Chondrocyte (in vitro differentiated cells): ENCODE measurements around the gene AMFR. TPM values are rescaled to one million over a fixed set of nuclear protein-coding genes. Genes with fewer than 3 reads are reported as not detected.

ENCODE experiments used
- DNase-seq: peaks from one replicate; pipeline ENCODE4 v3.0.0; 2021; ENCODE audit warnings: mixed read lengths, low spot score
- H3K27ac Mint-ChIP-seq: one replicate; pipeline ENCODE4 v1.8.0; 2021; ENCODE audit warnings: mild to moderate bottlenecking, moderate library complexity, mixed read lengths; ENCODE audit not compliant: unreplicated experiment
- H3K27me3 Mint-ChIP-seq: 2 replicates; pipeline ENCODE4 v1.8.0; 2021; ENCODE audit warnings: low read depth, mixed read lengths
- H3K36me3 Mint-ChIP-seq: 2 replicates; pipeline ENCODE4 v1.8.0; 2021; ENCODE audit warnings: low read depth, mixed read lengths
- H3K4me1 Mint-ChIP-seq: 2 replicates; pipeline ENCODE4 v1.8.0; 2021; ENCODE audit warnings: low read depth, mild to moderate bottlenecking, mixed read lengths
- H3K4me3 Mint-ChIP-seq: one replicate; pipeline ENCODE4 v1.8.0; 2021; ENCODE audit warnings: mild to moderate bottlenecking, moderate library complexity, mixed read lengths; ENCODE audit not compliant: unreplicated experiment
- H3K9me3 Mint-ChIP-seq: 2 replicates; pipeline ENCODE4 v1.8.0; 2021; ENCODE audit warnings: low read depth, mixed read lengths
- CTCF ChIP-seq: fragments of 200-600 bp; sonication (generic); IDR thresholded peaks from 2 replicates; pipeline ENCODE4 v1.5.0; 2021; ENCODE audit warnings: antibody characterized with exemption, mild to moderate bottlenecking, moderate library complexity
- total RNA-seq: library from RNA; stranded (reverse); gene quantifications from 3 replicates; pipeline ENCODE4 v1.2.1, GENCODE V29; 2021

AMFR gene
- total RNA-seq, 1 donor from 2014 or later = 104 TPM

DNA sequence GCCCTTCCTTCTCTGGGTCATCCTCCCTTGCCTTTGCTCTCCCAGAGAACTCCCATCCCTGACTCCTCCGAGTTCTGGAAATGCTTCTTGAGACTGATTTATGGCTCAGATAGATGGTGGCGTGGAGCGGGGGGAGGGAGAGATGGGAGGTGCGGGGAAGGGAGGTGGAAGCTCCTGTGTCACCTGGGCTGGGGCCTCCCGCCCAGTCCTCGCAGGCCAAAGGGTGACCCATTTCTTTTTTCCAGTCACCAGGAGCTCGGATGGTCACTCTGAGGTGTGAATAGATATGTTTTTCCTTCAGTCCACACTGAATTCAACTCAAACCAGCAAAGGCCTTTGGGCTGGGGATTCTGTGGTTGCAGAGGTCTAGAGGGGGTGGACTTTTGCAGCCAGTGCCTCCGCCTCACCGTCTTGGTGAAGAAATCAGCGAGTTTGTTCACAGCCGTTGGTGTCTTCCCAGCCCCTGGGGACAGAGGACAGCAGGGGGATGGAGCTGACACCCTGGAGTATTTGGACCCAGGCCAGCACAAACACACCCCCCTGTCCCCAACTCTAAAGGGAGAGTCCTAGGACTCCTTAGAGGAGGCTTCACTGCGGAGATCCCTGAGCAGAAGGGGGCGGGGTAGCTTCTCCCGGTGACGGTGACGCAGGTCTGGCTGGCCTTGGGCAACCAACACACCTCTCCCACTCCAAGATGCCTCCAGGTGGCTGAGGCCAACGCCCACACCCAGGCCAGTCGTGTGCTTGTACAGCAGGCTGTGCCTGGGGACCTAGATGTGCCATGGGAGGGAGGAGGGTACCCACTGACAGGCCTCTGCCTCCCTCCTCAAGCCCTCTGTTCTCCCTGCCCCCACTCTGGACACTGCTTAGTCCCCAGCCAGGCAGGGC lies 80.6 kb downstream of the AMFR start:
- Mint-ChIP-seq H3K27me3 (no peaks in the 10 kb centered on the region), H3K4me1 (no peaks in the 10 kb centered on the region), H3K36me3 (no peaks in the 10 kb centered on the region), H3K27ac (no peak overlapping the region), H3K9me3 (no peaks in the 10 kb centered on the region), H3K4me3 (no peak overlapping the region)
- peak; percentile 82 for DNase-seq
- no peak for TF ChIP-seq CTCF

DNA sequence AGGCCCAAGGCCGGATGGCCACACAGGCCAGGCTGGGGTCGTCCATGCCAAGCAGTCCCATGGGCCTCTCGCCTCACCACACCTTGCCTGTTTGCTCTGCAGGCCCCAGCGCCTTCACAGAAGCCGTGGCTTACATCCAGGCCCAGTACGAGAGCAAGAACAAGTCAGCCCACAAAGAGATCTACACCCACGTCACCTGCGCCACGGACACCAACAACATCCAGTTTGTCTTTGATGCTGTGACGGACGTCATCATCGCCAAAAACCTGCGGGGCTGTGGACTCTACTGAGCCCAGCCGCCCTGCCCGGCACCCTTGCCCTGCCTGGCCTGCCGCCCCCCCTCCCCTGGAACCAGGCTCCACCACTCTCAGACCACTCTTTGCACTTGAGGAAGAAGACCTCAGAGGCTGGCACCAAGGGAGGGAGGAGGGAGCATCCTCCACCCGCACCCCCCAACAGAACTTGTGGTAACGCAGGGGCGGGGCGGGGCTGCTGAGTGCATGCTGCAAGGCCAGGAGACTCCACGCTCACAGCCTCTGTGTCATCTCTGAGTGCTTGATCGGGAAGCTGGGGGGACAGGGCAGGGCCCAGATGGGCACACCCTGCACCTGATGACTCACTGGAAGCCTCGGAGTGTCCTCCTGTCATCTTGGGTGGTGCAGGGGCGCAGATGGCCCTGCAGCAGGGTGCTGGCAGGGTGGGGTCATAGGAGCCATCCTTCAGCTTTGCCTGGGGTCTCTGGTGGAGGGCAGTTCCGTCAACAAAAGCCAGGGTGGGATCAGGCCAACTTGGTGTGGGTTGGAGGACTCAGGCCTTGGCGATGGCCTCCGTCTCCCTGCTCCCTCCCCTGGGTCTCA lies 81.5 kb downstream of the AMFR start:
- TF ChIP-seq CTCF = no peak
- peak; percentile 82 for DNase-seq
- Mint-ChIP-seq H3K4me1 (no peaks in the 10 kb centered on the region), H3K27me3 (no peaks in the 10 kb centered on the region), H3K36me3 (no peaks in the 10 kb centered on the region), H3K27ac (no peak overlapping the region), H3K4me3 (no peak overlapping the region), H3K9me3 (no peaks in the 10 kb centered on the region)

DNA sequence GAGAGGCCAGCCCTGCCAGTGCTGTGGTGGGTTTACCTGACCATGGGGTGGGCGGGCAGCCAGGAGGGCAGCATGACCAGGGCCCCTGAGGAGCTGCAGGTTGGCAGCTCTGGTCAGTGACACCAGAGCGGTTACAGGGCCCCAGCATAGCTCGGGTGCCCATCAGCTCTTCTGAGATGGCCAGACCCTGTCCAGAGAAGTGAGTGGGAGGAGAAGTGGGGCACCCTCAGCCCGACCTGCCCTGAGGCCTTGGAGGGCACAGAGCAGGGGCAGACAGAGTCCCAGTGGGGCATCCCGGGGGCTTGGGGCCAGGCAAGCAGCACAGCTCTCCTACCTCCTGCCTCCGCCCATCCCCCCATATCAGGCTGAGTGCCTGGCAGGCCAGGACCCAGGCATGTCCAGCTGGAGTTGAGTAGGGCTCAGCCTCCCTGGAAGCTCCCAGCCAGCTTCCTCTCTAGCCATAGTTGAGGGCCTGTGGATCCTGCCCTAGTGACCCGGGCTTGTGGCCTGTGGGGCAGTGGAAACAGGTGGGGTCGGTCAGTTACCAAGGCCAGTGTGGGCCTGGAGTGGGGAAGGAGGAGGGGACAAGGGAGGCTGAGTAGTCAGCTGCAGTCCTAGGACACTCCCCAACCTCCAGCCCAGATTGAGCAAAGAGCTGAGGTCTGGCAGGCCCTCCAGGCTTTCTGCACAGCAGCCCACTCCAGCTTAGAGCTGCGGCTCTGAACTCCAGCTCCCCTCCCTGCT lies 83.5 kb downstream of the AMFR start:
- H3K36me3 Mint-ChIP-seq = no peaks in the 10 kb centered on the region
- H3K27ac Mint-ChIP-seq = no peak overlapping the region
- DNase-seq = no peak
- H3K27me3 Mint-ChIP-seq = no peaks in the 10 kb centered on the region
- H3K4me3 Mint-ChIP-seq = no peak overlapping the region
- TF ChIP-seq CTCF = no peak
- no peaks in the 10 kb centered on the region for H3K9me3 Mint-ChIP-seq
- H3K4me1 Mint-ChIP-seq = no peaks in the 10 kb centered on the region

- Mint-ChIP-seq H3K4me1 (no peaks in the 10 kb centered on the region), H3K36me3 (no peaks in the 10 kb centered on the region), H3K4me3 (no peak overlapping the region), H3K9me3 (no peaks in the 10 kb centered on the region), H3K27ac (no peak overlapping the region), H3K27me3 (no peaks in the 10 kb centered on the region)
- DNase-seq = no peak
- TF ChIP-seq CTCF = no peak
Measured at GRCh38 chr16:56340864-56341365, 84.4 kb downstream of the AMFR start.

DNA sequence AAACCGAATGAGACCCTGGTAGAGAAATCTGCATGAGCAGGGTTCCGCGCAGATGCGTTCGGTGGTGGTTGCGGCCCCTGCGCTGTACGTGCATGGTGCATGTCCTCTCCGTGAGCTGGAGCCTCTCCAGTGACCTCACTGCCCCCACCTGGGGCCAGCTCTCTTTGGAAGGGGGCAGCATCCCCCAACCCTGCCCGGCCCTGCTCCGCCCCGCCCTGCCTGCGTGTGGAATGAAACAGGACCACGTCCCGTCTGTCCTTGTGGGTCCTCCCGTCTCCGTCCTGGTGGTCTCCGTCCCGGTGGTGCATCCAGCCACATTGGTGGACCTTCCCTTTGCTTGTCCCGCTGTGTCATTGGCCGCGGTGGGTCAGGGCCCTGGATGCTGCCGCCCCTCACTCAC lies 84.9 kb downstream of the AMFR start:
- Mint-ChIP-seq H3K36me3 (no peaks in the 10 kb centered on the region), H3K9me3 (no peaks in the 10 kb centered on the region), H3K4me1 (no peaks in the 10 kb centered on the region), H3K4me3 (no peak overlapping the region), H3K27me3 (no peaks in the 10 kb centered on the region), H3K27ac (no peak overlapping the region)
- no peak for DNase-seq
- no peak for TF ChIP-seq CTCF
